WI38 (cell line): ENCODE data around the gene TIMM29.

ENCODE experiments used
- H3K4me3 ChIP-seq: 2 replicates; pipeline ENCODE4 v1.5.1; 2011; ENCODE audit warnings: low read depth, mild to moderate bottlenecking, control low read depth, low read length
- TF ChIP-seq, protein P1 (sequence below): IDR thresholded peaks from 2 replicates; pipeline ENCODE4 v1.5.1; 2012; ENCODE audit warnings: low read depth, mild to moderate bottlenecking, control low read depth, low read length

TIMM29 gene

DNA sequence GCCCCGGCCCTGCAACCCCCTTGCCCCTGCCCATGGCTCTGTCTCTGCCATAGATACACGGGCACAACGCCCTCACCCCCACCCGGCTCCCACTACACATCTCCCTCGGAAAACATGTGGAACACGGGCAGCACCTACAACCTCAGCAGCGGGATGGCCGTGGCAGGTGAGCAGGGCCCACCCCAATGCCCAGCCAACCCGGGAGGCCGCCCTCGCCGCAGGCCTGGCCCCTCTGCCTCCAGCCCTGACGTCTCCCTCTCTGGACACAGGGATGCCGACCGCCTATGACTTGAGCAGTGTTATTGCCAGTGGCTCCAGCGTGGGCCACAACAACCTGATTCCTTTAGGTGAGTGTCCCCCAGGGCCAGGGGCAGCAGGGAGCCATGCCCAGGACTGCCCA, 7.8 kb upstream of the TIMM29 start:
- TF ChIP-seq, protein P1, sequence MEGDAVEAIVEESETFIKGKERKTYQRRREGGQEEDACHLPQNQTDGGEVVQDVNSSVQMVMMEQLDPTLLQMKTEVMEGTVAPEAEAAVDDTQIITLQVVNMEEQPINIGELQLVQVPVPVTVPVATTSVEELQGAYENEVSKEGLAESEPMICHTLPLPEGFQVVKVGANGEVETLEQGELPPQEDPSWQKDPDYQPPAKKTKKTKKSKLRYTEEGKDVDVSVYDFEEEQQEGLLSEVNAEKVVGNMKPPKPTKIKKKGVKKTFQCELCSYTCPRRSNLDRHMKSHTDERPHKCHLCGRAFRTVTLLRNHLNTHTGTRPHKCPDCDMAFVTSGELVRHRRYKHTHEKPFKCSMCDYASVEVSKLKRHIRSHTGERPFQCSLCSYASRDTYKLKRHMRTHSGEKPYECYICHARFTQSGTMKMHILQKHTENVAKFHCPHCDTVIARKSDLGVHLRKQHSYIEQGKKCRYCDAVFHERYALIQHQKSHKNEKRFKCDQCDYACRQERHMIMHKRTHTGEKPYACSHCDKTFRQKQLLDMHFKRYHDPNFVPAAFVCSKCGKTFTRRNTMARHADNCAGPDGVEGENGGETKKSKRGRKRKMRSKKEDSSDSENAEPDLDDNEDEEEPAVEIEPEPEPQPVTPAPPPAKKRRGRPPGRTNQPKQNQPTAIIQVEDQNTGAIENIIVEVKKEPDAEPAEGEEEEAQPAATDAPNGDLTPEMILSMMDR, result no peak

DNA sequence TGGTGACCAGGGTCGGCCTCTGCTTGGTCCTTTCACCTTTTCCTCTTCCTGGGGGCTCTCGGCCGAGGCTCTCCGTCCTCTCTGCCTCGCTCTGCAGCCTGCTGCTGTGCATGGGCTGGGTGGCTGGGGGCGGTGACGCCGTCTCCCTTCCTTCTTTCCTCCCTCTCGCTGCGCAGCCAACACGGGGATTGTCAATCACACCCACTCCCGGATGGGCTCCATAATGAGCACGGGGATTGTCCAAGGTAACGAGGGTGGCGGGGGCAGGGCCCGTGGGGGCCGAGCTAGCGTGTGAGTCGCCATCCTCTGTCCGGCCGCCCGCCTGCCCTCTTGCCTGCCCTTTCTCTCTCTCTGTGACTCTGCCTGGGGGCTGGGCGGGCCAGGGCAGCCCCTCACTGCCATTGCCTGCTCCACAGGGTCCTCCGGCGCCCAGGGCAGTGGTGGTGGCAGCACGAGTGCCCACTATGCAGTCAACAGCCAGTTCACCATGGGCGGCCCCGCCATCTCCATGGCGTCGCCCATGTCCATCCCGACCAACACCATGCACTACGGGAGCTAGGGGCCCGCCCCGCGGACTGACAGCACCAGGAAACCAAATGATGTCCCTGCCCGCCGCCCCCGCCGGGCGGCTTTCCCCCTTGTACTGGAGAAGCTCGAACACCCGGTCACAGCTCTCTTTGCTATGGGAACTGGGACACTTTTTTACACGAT, 7.3 kb upstream of the TIMM29 start:
- no peak overlapping the region for H3K4me3 ChIP-seq

More for the DNA sequence above, 7.8 kb upstream of the TIMM29 start:
- H3K4me3 ChIP-seq, result no peak overlapping the region

DNA sequence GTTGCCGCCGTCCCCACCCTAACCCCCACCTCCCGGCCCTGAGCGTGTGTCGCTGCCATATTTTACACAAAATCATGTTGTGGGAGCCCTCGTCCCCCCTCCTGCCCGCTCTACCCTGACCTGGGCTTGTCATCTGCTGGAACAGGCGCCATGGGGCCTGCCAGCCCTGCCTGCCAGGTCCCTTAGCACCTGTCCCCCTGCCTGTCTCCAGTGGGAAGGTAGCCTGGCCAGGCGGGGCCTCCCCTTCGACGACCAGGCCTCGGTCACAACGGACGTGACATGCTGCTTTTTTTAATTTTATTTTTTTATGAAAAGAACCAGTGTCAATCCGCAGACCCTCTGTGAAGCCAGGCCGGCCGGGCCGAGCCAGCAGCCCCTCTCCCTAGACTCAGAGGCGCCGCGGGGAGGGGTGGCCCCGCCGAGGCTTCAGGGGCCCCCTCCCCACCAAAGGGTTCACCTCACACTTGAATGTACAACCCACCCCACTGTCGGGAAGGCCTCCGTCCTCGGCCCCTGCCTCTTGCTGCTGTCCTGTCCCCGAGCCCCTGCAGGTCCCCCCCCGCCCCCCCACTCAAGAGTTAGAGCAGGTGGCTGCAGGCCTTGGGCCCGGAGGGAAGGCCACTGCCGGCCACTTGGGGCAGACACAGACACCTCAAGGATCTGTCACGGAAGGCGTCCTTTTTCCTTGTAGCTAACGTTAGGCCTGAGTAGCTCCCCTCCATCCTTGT, 6.5 kb upstream of the TIMM29 start:
- no peak overlapping the region for H3K4me3 ChIP-seq
- TF ChIP-seq, protein P1, result no peak

More for the DNA sequence above, 7.3 kb upstream of the TIMM29 start:
- TF ChIP-seq, protein P1, result no peak

DNA sequence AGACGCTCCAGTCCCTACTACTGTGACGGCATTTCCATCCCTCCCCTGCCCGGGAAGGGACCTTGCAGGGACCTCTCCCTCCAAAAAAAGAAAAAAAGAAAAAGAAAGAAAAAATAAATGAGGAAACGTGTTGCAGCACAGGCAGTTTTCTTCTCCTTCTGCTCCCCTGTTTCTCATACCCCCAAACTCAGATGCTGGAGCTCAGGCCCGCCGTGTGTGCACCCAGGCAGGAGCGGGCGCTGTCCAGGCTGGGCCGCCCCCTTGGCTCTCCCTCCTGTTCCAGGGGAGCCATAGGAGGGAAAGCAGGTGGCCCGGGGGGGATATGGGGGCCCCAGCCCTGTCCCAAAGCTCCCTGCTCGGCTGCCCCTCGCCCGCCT, 6.0 kb upstream of the TIMM29 start:
- H3K4me3 ChIP-seq, result no peak overlapping the region
- TF ChIP-seq, protein P1, result no peak

DNA sequence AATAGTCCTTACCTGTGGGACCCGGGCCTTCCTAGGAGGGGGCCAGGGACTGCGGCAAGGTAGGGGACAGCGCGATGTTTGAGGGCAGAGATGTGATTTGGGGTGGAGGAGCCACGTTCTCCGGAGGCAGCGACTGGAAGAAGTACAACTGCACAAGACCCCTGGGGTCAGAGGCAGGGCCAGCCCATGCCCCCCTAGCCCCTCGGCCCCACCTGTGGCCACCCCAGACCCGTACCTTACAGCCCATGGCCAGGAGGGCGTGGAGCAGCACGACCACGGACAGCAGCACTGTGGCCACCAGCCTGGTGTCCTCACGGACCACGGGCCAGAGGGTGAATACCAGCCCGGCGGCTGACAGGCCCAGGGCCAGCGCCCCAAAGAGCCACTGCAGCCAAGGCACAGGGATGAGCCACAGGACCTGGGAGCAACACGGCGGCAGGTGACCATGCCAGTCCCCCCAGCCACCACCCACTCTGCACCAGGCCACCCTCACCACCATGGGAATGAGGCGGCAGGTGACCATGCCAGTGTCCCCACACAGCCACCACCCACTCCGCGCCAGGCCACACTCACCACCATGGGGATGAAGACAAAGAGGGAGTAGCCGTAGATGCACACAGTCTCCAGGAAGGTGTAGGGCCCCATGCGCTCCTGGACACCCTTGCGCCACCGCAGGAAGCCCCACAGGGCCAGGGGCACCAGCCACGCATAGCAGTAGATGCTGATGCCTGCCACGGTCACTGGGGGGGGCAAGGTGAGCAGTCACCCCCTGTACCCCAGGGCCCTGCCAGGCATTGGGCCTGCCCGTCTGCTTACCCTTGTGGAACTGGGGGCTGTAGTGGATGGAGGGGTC, 5.1 kb upstream of the TIMM29 start:
- TF ChIP-seq, protein P1, result no peak
- H3K4me3 ChIP-seq, result no peak overlapping the region

DNA sequence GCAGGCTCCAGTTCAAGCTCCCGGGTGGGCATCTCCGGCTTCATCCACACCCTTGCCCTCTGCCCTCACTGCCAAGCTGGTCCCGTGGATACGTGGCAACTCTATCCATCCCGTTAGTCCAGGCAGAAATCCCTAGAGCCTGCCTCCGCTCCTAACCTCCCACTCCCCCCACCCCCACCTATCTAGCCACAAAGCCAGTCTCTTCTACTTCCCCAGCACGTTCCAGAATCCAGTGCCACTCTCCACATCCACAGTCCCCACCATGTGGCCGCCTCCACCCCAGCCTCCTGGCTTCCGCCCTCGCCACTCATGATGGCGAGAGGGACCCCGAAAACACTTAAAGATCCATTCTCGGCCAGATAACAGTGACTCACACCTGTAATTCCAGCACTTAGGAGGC, 4.0 kb upstream of the TIMM29 start:
- H3K4me3 ChIP-seq, result no peak overlapping the region

More for the DNA sequence above, 4.0 kb upstream of the TIMM29 start:
- TF ChIP-seq, protein P1, result no peak
